Measurements from ENCODE around the gene EMC8. TPM values are rescaled to one million over a fixed set of nuclear protein-coding genes. Genes with fewer than 3 reads are reported as not detected.

Gene EMC8
- total RNA-seq, 4 donors from 2014 or later = 27.9 to 40.0 (median 31.8) TPM

DNA sequence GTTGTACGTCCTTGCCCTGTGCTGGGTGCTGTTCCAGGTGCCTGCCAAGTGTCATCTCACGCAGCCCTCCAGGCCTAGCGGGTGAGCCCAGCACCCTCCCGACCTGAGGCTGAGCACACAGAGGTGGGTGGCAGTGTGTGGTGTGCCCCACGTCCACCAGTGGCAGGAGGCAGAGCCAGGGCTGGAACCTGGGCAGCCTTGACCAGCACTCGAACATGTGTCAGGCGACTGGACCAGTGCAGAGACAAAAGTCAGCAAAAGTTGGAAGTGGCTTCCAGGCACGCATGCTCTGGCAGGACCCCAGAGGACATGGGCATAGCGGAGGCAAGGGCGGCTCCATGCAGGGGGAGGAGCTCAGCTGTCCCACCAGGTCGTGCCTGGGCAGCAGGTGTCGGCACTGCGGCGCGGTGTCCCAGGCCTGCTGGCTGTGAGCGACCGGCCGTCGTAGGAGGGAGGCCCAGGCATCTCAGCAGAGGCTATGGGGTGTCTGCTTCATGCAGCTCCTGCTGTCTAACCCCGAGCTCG, 35.9 kb upstream of the EMC8 start:
- Histone ChIP-seq H3K27ac (no peak overlapping the region), H3K4me1 (no peaks in the 10 kb centered on the region), H3K36me3 (no peaks in the 10 kb centered on the region), H3K4me3 (no peak overlapping the region), H3K9me3 (no peaks in the 10 kb centered on the region), H3K27me3 (peaks cover 27% of the 10 kb centered on the region)
- TF ChIP-seq POLR2AphosphoS5 (IDR thresholded peaks at IDR 0.05) (no peak), EP300 (IDR thresholded peaks at IDR 0.05; ENCODE audit: low read depth) (no peak), POLR2A (IDR thresholded peaks at IDR 0.05) (no peak)
- TF ChIP-seq, protein P1, sequence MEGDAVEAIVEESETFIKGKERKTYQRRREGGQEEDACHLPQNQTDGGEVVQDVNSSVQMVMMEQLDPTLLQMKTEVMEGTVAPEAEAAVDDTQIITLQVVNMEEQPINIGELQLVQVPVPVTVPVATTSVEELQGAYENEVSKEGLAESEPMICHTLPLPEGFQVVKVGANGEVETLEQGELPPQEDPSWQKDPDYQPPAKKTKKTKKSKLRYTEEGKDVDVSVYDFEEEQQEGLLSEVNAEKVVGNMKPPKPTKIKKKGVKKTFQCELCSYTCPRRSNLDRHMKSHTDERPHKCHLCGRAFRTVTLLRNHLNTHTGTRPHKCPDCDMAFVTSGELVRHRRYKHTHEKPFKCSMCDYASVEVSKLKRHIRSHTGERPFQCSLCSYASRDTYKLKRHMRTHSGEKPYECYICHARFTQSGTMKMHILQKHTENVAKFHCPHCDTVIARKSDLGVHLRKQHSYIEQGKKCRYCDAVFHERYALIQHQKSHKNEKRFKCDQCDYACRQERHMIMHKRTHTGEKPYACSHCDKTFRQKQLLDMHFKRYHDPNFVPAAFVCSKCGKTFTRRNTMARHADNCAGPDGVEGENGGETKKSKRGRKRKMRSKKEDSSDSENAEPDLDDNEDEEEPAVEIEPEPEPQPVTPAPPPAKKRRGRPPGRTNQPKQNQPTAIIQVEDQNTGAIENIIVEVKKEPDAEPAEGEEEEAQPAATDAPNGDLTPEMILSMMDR (IDR thresholded peaks at IDR 0.05) = no peak
- no peak for DNase-seq
- WGBS, 2 donors (ENCODE audit: low coverage in 1 of 2) = 82% methylated on average over 21 of the region's 21 CpGs; no CpG with 5 or more reads in 1 of the 2 donors
- in situ Hi-C loops (cut with MboI; ENCODE audit: low pct_ligation_motif_present in 1 of 4, low pct_unique_long_range_greater_than_20kb in 1 of 4, low sequenced_read_pairs in 3 of 4) = no loop called here
- intact Hi-C loops (cut with DNase I; ENCODE audit: low total_unique reads) = no loop called here

DNA sequence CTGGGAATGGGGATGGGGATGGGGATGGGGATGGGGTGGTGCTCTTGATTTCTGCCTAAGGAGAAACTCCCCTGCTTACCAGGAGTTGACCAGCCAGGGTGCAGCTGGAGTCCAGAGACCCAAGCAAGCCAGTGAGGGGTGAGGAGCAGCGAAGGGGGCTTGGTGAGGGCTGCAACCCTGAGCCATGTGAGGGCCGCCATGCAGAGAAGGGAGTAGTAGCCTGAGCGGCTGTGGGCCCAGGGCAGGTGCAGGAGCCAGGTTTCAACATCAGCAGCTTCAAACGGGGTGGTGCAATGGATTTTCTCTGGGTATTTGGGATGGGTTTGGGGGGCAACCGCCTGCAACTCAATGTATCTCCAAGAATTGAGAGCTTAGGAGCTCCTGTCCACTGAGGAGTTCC, 35.4 kb upstream of the EMC8 start:
- in situ Hi-C loops (cut with MboI; ENCODE audit: low pct_ligation_motif_present in 1 of 4, low pct_unique_long_range_greater_than_20kb in 1 of 4, low sequenced_read_pairs in 3 of 4) (no loop called here), intact Hi-C loops (cut with DNase I; ENCODE audit: low total_unique reads) (no loop called here)
- H3K36me3 ChIP-seq = no peaks in the 10 kb centered on the region
- H3K4me3 ChIP-seq = no peak overlapping the region
- TF ChIP-seq, protein P1 (IDR thresholded peaks at IDR 0.05) = no peak
- TF ChIP-seq POLR2A (IDR thresholded peaks at IDR 0.05) (no peak), EP300 (IDR thresholded peaks at IDR 0.05; ENCODE audit: low read depth) (no peak), POLR2AphosphoS5 (IDR thresholded peaks at IDR 0.05) (no peak)
- peaks cover 27% of the 10 kb centered on the region for H3K27me3 ChIP-seq
- WGBS, 2 donors (ENCODE audit: low coverage in 1 of 2) = 87% methylated on average over 5 of the region's 5 CpGs; no CpG with 5 or more reads in 1 of the 2 donors
- H3K9me3 ChIP-seq = no peaks in the 10 kb centered on the region
- no peaks in the 10 kb centered on the region for H3K4me1 ChIP-seq
- no peak for DNase-seq
- no peak overlapping the region for H3K27ac ChIP-seq

DNA sequence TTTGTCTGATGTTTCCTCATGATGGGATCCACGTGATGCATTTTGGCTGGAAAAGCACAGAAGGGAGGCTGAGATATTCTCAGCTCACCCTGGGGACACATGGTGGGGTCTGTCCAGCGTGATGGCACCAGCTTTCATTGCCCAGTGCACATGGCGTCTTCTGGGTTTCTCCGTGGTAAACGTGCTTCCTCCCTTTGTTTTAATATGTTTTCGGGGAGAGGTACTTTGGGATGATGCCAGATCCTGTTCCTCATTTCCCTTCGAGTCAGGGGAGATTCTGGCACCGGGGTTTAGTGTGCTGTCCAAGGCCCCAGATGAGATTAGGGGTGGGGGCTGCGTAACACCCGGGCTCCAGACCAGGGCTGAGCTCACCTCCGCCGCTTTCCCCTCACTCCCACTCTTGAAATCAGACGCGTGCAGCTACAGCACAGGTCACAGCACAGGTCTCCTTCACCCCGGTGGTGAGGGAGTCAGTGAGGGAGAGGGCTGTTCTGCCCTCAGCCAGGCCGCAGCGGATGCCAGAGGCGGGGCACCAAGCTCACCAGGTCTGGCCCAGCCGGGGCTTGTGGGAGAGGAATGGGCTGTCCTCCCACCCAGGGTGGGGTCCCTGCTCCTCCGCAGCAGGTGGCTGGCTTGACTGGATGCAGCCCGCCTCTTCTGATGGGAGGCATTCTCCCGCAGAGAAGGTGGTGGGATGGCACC, 34.0 kb upstream of the EMC8 start:
- WGBS, 2 donors (ENCODE audit: low coverage in 1 of 2) = 60 to 75% methylated on average over 1 to 16 of the region's 22 CpGs
- H3K36me3 ChIP-seq = no peaks in the 10 kb centered on the region
- no peak overlapping the region for H3K4me3 ChIP-seq
- DNase-seq = no peak
- H3K4me1 ChIP-seq = no peaks in the 10 kb centered on the region
- peaks cover 24% of the 10 kb centered on the region for H3K27me3 ChIP-seq
- no peak overlapping the region for H3K27ac ChIP-seq
- in situ Hi-C loops (cut with MboI; ENCODE audit: low pct_ligation_motif_present in 1 of 4, low pct_unique_long_range_greater_than_20kb in 1 of 4, low sequenced_read_pairs in 3 of 4) (no loop called here), intact Hi-C loops (cut with DNase I; ENCODE audit: low total_unique reads) (no loop called here)
- TF ChIP-seq EP300 (IDR thresholded peaks at IDR 0.05; ENCODE audit: low read depth) = no peak
- TF ChIP-seq POLR2AphosphoS5 (IDR thresholded peaks at IDR 0.05) = no peak
- no peak for TF ChIP-seq POLR2A (IDR thresholded peaks at IDR 0.05)
- TF ChIP-seq, protein P1 (IDR thresholded peaks at IDR 0.05) = no peak
- H3K9me3 ChIP-seq = no peaks in the 10 kb centered on the region

DNA sequence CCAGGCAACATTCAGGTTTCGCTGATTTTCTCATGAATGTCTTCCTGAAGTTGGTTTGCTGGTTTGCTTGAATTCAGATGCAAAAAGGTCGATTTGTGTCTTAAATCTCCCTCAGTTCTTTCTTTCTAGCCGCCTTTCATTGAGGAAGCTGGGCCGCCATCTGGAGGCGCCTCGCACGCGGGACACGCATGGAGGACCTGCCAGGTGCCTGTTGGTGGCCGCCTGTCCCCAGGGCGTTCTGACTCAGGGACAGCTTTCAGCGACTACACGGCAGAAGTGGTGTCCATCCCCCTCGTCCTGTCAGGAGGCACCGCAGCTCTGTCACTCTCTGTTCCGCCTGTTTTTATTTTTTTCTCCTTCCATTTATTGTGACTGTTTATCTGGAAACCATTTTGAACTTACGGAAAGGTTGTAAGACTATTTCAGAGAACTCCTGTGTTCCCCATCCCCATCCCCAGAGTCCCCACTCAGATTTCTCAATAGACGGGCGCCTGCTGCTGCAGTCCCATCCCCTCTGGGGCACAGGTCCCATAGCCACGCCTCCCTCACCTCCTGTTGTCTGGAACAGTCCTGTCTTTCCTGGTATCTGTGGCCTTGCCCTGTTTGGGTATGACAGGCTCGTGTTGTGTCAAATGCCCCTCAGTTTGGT, 33.4 kb upstream of the EMC8 start:
- H3K27ac ChIP-seq = no peak overlapping the region
- WGBS, 2 donors (ENCODE audit: low coverage in 1 of 2) = 73 to 78% methylated on average over 14 to 21 of the region's 21 CpGs
- H3K9me3 ChIP-seq = no peaks in the 10 kb centered on the region
- in situ Hi-C loops (cut with MboI; ENCODE audit: low pct_ligation_motif_present in 1 of 4, low pct_unique_long_range_greater_than_20kb in 1 of 4, low sequenced_read_pairs in 3 of 4) (no loop called here), intact Hi-C loops (cut with DNase I; ENCODE audit: low total_unique reads) (no loop called here)
- H3K27me3 ChIP-seq = peaks cover 21% of the 10 kb centered on the region
- H3K4me1 ChIP-seq = no peaks in the 10 kb centered on the region
- no peak overlapping the region for H3K4me3 ChIP-seq
- no peak for TF ChIP-seq EP300 (IDR thresholded peaks at IDR 0.05; ENCODE audit: low read depth)
- TF ChIP-seq POLR2A (IDR thresholded peaks at IDR 0.05) = no peak
- TF ChIP-seq, protein P1 (IDR thresholded peaks at IDR 0.05) = no peak
- no peak for TF ChIP-seq POLR2AphosphoS5 (IDR thresholded peaks at IDR 0.05)
- no peaks in the 10 kb centered on the region for H3K36me3 ChIP-seq
- DNase-seq = no peak
